ENCODE results near the gene TCF20.

TCF20 gene

DNA sequence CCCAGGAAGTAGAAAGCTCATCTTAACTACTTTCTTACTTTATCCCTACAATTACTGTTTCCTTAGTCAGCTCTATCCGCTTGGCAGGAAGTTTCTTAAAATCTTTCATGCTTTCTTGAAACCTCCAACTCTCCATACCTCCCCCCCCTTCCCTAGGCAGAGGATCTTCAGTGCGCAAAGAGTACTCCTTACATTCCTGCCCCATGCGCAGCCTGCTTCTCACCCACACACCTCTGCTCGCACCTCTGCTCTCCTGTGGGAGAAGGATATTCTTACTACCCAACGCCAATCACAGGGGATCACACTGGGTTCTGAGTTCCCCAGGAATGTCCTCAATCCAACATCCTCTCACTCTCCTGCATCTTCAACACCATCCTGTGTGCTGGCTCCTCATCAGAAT is 12.3 kb downstream of the TCF20 start:
- DNase-seq (ENCODE audit: low read depth): no peak

DNA sequence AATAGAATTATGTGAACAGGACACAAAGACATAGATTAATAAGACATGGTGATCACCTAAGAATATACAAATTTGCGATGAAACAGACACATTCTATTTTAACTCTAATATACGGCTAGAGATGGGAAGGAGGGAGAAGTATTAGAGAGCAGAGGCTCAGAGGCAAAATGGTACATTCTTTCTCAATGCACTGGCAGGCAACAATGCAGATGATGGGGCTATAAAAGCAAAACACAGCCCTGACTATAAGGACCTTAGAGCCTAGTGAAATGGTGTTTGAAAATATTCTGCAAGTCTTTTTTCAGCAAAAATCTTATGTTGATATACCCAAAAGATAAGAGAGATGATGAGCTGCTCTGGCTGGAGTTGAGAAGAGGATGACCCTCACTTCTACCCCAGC is 13.1 kb downstream of the TCF20 start:
- no peak for DNase-seq (ENCODE audit: low read depth)

DNA sequence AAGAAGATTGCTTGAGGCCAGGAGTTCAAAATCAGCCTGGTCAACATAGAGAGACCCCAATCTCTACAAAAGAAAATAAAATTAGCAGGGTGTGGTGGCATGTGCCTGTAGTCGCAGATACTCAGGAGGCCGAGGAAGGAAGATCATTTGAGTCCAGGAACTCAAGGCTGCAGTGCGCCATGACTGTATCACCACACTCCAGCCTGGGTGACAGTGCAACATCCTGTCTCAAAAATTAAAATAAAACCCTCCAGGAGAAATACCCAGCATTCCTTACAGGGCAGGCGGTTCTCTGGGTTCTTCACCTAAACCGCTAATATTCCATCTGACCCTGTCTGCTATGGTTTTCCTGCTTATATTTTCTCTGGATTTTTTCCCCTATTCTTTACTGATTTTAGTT is 13.5 kb downstream of the TCF20 start:
- DNase-seq (ENCODE audit: low read depth): no peak

GRCh38 chr22:42256220-42256619 is 14.2 kb downstream of the TCF20 start:
- no peak for DNase-seq (ENCODE audit: low read depth)

GRCh38 chr22:42249831-42250230 is 20.6 kb downstream of the TCF20 start:
- DNase-seq (ENCODE audit: low read depth): no peak

DNA sequence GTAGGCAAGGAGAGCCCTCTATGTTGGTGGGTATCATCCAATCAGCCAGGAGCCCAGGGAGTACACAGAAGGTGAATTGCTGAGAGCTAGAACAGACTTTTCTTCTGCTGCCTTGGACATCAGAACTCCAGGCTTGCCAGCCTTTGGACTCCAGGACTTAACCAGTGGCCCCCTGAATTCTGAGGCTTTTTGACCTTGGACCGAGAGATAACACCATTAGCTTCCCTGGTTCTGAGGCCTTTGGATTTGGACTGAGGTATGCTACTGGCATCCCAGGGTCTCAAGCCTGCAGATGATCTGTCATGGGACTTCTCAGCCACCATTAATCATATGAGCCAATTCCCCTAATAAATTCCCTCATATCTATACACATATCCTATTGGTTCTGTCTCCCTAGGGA is 21.5 kb downstream of the TCF20 start:
- no peak for DNase-seq (ENCODE audit: low read depth)

- DNase-seq (ENCODE audit: low read depth): no peak
Observed at GRCh38 chr22:42247596-42247995, 22.9 kb downstream of the TCF20 start.

- DNase-seq (ENCODE audit: low read depth): no peak
Observed at GRCh38 chr22:42243802-42244060, 26.7 kb downstream of the TCF20 start.

- DNase-seq (ENCODE audit: low read depth): no peak
Observed at GRCh38 chr22:42236848-42237247, 33.6 kb downstream of the TCF20 start.

- DNase-seq (ENCODE audit: low read depth): no peak
Observed at GRCh38 chr22:42236268-42236667, 34.2 kb downstream of the TCF20 start.

- no peak for DNase-seq (ENCODE audit: low read depth)
Observed at GRCh38 chr22:42233879-42234278, 36.6 kb downstream of the TCF20 start.

DNA sequence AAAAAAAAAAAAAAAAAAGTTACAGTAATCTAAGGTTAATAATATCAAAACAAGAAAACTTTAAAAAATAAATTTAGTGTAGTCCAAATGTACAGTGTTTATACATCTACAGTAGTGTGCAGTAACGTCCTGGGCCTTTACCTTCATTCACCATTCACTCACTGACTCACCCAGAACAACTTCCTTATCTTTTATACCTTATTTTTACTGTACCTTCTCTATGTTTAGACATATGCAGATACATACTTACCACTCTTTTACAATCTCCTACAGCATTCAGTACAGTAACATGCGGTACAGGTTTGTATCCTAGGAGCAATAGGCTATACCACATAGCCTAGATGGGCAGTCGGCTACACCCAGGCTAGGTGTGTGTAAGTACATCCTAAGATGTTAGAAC is 38.5 kb downstream of the TCF20 start:
- DNase-seq (ENCODE audit: low read depth): no peak

GRCh38 chr22:42229455-42230149 is 40.9 kb downstream of the TCF20 start:
- no peak for DNase-seq (ENCODE audit: low read depth)

DNA sequence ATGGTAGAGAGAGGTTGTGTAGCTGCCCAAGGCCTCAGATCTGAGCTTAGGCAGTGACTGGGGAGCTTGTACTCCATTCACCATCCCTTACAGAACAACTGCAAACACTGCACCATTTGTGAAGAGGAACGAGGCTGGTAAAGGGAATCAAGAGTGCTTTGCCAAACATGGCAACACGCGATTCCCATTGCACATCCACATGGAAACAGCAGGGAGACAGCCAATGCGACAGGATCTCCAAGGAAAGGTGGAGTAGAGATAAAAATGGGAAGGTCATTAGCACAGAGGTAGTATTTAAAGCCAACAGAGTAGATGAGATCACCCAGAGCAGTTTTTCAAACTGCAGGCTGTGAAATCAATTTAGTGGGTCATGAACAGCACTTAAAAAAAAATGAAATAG is 42.0 kb downstream of the TCF20 start:
- no peak for DNase-seq (ENCODE audit: low read depth)

GRCh38 chr22:42227435-42227834 is 43.0 kb downstream of the TCF20 start:
- DNase-seq (ENCODE audit: low read depth): no peak

GRCh38 chr22:42225841-42226240 is 44.6 kb downstream of the TCF20 start:
- no peak for DNase-seq (ENCODE audit: low read depth)

GRCh38 chr22:42222140-42222539 is 48.3 kb downstream of the TCF20 start:
- DNase-seq (ENCODE audit: low read depth): no peak

Measured in activated T-cell treated with anti-CD3 and anti-CD28 coated beads for 48 hours (primary cell).